AG09319 (cell line): ENCODE data around the gene CEP164.
"Not testable (repeated sequence)": the region's sequence is repeated elsewhere in the genome, so short reads cannot be mapped to it uniquely, and the experiment has no call there.

Experiments used
- DNase-seq: peaks from one replicate; pipeline ENCODE4 v3.0.0-alpha.2; 2010; ENCODE audit warnings: low read depth; ENCODE audit errors: extremely low read depth
- CTCF ChIP-seq: IDR thresholded peaks from 2 replicates; pipeline ENCODE4 v1.5.1; 2011; ENCODE audit warnings: low read depth, mild to moderate bottlenecking, inconsistent platforms, low read length, moderate library complexity

CEP164 gene

GRCh38 chr11:117316197-117316961 is 11.3 kb upstream of the CEP164 start, which contains the start of gene BACE1:
TSS of gene BACE1 (minus strand) at chr11:117316256. CDS start at chr11:117315795, 461 bp downstream.
- peak; percentile 75 for TF ChIP-seq CTCF
- DNase-seq, result peak; percentile 56

GRCh38 chr11:117318738-117319137 is 8.9 kb upstream of the CEP164 start:
- TF ChIP-seq CTCF, result no peak

GRCh38 chr11:117319214-117319840 is 8.3 kb upstream of the CEP164 start:
- no peak for TF ChIP-seq CTCF
- DNase-seq, result no peak

More at GRCh38 chr11:117318738-117319137, 8.9 kb upstream of the CEP164 start:
- DNase-seq, result no peak

GRCh38 chr11:117327255-117327566 is 443 bp upstream of the CEP164 start:
- DNase-seq, result not testable (repeated sequence)

DNA sequence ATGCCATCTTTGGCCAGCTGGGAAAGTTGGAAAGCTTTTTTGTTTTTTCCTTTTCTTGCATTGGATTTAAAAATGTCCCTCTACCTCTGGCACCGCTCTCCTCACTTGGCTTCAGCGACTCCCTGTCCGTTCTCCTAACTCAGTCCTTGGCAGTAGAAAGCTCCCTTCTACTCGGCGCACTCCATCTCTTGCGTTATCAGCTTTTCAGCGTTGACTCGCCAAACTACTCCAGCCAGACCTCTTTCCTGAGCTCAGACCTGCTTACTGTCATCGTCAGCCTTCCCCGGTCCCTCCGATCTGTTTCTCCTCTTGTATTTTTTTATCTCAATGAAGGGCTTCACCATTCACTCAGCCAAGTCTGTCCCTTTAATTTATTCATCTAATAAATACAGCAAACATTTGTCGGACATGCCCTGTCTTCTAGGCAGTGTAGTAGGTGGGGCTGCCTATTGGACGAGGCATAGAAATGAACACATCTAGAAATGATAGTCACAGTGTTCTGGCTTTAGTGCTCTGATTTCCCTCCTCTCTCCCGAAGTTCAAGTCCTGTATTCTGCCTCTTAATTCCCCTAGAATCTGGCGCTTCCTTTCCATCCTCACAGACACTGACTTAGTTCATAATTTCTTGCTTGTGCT is 839 bp downstream of the CEP164 start:
- DNase-seq, result no peak

DNA sequence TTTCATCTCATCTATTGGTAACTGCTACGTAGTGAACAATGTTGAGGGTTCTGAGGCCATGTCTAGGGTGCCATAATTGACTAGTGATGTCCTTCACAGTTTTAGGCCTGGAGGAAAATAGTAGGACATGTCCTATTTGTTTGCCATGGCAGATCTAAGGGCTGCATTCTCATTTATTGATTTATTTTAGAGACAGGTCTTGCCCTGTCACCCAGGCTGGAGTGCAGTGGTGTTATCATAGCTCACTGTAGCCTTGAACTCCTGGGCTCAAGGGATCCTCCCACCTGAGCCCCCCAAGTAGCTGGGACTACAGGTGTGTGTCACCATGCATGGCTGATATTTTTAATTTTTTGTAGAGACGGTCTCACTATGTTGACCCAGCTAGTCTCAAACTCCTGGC is 5.2 kb downstream of the CEP164 start:
- no peak for TF ChIP-seq CTCF
- DNase-seq, result no peak

More for the DNA sequence above, 839 bp downstream of the CEP164 start:
- TF ChIP-seq CTCF, result no peak

DNA sequence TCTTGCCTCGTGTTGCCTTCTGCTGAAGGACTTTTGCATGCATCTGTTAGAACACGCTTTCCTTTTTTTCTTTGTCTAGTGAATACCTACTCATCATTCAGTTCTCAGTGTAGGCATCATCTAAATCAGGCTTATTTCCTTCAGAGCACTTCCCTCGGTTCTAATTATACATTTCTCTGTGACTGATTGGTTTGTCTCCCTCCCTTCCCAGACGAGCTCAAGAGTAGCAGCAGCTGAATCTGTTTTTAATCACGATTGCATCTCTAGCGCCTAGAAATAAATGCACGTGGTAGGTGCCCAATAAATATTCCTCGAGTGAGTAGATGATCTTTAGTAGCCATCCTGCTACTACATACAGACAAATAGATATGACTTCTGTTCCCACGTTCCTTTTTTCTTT is 6.3 kb downstream of the CEP164 start:
- no peak for DNase-seq
- TF ChIP-seq CTCF, result no peak
